Measurements from ENCODE around the gene CD37. TPM values are rescaled to one million over a fixed set of nuclear protein-coding genes. Genes with fewer than 3 reads are reported as not detected.

Gene CD37
- polyA plus RNA-seq, 1 of the 3 experiments (the other 2 are of a cell fraction) = not detected

- H3K4me3 ChIP-seq (ENCODE audit: low read depth in 2 of 2, low read length in 1 of 2) = peak overlapping the region; percentile 64 to 91
- TF ChIP-seq, protein P1, sequence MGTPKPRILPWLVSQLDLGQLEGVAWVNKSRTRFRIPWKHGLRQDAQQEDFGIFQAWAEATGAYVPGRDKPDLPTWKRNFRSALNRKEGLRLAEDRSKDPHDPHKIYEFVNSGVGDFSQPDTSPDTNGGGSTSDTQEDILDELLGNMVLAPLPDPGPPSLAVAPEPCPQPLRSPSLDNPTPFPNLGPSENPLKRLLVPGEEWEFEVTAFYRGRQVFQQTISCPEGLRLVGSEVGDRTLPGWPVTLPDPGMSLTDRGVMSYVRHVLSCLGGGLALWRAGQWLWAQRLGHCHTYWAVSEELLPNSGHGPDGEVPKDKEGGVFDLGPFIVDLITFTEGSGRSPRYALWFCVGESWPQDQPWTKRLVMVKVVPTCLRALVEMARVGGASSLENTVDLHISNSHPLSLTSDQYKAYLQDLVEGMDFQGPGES (IDR thresholded peaks at IDR 0.05; ENCODE audit: low read depth, low read length) = no peak
- TF ChIP-seq EP300 (IDR thresholded peaks at IDR 0.05; ENCODE audit: borderline replicate concordance in 1 of 2, low read depth in 1 of 2, low read length in 1 of 2) = no peak
- TF ChIP-seq, protein P2, sequence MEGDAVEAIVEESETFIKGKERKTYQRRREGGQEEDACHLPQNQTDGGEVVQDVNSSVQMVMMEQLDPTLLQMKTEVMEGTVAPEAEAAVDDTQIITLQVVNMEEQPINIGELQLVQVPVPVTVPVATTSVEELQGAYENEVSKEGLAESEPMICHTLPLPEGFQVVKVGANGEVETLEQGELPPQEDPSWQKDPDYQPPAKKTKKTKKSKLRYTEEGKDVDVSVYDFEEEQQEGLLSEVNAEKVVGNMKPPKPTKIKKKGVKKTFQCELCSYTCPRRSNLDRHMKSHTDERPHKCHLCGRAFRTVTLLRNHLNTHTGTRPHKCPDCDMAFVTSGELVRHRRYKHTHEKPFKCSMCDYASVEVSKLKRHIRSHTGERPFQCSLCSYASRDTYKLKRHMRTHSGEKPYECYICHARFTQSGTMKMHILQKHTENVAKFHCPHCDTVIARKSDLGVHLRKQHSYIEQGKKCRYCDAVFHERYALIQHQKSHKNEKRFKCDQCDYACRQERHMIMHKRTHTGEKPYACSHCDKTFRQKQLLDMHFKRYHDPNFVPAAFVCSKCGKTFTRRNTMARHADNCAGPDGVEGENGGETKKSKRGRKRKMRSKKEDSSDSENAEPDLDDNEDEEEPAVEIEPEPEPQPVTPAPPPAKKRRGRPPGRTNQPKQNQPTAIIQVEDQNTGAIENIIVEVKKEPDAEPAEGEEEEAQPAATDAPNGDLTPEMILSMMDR (IDR thresholded peaks at IDR 0.05) = no peak
- peak; percentile 72; the same call in 1 of the 2 replicates for TF ChIP-seq TAF1 (IDR thresholded peaks at IDR 0.05; ENCODE audit: borderline replicate concordance, low read depth, low read length)
- no peak for TF ChIP-seq JUND (IDR thresholded peaks at IDR 0.05)
- no peak for TF ChIP-seq ZBTB33 (IDR thresholded peaks at IDR 0.05; ENCODE audit: borderline replicate concordance, low read depth)
- TF ChIP-seq SIN3A (IDR thresholded peaks at IDR 0.05; ENCODE audit: borderline replicate concordance, low read depth, low read length) = 0 out of 2 replicates have a peak, but pooled peaks have one; percentile 45
- peak; percentile 68; the same call in 1 of the 2 replicates for TF ChIP-seq REST (IDR thresholded peaks at IDR 0.05; ENCODE audit: low read depth, low read length)
- TF ChIP-seq RFX5 (IDR thresholded peaks at IDR 0.05; ENCODE audit: low read length) = no peak
- TF ChIP-seq MXI1 (IDR thresholded peaks at IDR 0.05; ENCODE audit: low read depth, low read length) = no peak
- TF ChIP-seq CHD2 (IDR thresholded peaks at IDR 0.05; ENCODE audit: low read length, partially characterized antibody) = peak; percentile 90
- TF ChIP-seq NFIC (IDR thresholded peaks at IDR 0.05; ENCODE audit: borderline replicate concordance) = peak; percentile 90
- H2AFZ ChIP-seq (ENCODE audit: low read depth) = peak overlapping the region; percentile 91
- H3K4me1 ChIP-seq (ENCODE audit: control insufficient read depth in 1 of 2, insufficient read depth in 2 of 2, low read depth in 1 of 2, low read length in 1 of 2) = no peaks in the 10 kb centered on the region; a peak in 1 of 4 replicates
- peaks cover 4 to 21% of the 10 kb centered on the region in 2 experiments for H3K36me3 ChIP-seq (replicated peaks in 1 of 2; ENCODE audit: control insufficient read depth in 1 of 2, insufficient read depth in 2 of 2, low read length in 1 of 2)
- peak; percentile 79 for DNase-seq
- peaks cover 39% of the 10 kb centered on the region for H3K79me2 ChIP-seq (ENCODE audit: insufficient read depth)
- ChIA-PET POLR2A (interaction anchor here (0.7 kb wide), 1 partner anchor 90 kb away, joined by 3 read pairs; no protein-coding TSS in a partner anchor), CTCF (no interaction called here)
- no peaks in the 10 kb centered on the region for H4K20me1 ChIP-seq (ENCODE audit: insufficient read depth)
- peak overlapping the region; percentile 94 for H3K4me2 ChIP-seq
- 2% methylated on average over 13 of the region's 27 CpGs for WGBS (ENCODE audit: low lambda C conversion rate)
- peak overlapping the region; percentile 68 to 86 for H3K27ac ChIP-seq (ENCODE audit: low read depth in 2 of 2, low read length in 1 of 2)
- peaks cover 4% of the 10 kb centered on the region for H3F3A ChIP-seq (replicated peaks; ENCODE audit: insufficient read depth)
- H3K27me3 ChIP-seq (ENCODE audit: insufficient read depth) = no peaks in the 10 kb centered on the region
- no peaks in the 10 kb centered on the region for H3K9me3 ChIP-seq
- no peaks in the 10 kb centered on the region for H3K9me2 ChIP-seq
- peak overlapping the region; percentile 99 for H3K9ac ChIP-seq
Observed at GRCh38 chr19:49361438-49362047, 26.3 kb downstream of the CD37 start.

All from SK-N-SH (cell line).